Astrocyte of the spinal cord (primary cell): Measurements from ENCODE around the gene HBS1L.

Experiments used
- DNase-seq: peaks from one replicate; pipeline ENCODE4 v3.0.0; 2011; ENCODE audit warnings: low read depth, low spot score
- H3K4me3 ChIP-seq: 2 replicates; pipeline ENCODE4 v1.5.1; 2011; ENCODE audit warnings: low read depth, mild to moderate bottlenecking, low read length, moderate library complexity
- in situ Hi-C: cut with HindIII; loops from 2 replicates; pipeline ENCODE4 v1.10.0; 2017; ENCODE audit warnings: low sequenced_read_pairs
- TF ChIP-seq, protein P1 (sequence below): IDR thresholded peaks from 2 replicates; pipeline ENCODE4 v1.5.1; 2012; ENCODE audit warnings: low read depth, mild to moderate bottlenecking, low read length, inconsistent platforms

HBS1L gene

DNA sequence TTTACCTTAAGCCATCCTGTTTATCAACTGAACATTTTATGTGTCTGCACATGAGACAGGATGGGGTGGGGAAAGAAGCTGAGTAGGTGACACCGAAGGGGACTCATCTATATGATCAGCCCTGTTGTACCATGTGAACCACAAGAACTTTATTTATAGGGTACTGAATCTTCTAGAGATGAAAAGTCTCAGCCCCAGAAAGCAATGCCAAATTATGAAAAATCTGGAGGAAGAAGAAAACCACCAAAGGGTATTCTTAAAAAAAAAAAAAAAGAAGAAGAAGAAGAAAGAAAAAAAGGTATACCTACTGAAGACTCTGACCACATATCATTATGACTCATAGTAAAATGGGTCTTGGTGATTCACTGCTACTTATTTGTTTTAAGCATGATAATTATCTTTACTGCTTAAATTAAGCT lies 39.8 kb upstream of the HBS1L start:
- DNase-seq, result no peak
- H3K4me3 ChIP-seq, result no peak overlapping the region
- in situ Hi-C loops, result no loop called here
- TF ChIP-seq, protein P1, sequence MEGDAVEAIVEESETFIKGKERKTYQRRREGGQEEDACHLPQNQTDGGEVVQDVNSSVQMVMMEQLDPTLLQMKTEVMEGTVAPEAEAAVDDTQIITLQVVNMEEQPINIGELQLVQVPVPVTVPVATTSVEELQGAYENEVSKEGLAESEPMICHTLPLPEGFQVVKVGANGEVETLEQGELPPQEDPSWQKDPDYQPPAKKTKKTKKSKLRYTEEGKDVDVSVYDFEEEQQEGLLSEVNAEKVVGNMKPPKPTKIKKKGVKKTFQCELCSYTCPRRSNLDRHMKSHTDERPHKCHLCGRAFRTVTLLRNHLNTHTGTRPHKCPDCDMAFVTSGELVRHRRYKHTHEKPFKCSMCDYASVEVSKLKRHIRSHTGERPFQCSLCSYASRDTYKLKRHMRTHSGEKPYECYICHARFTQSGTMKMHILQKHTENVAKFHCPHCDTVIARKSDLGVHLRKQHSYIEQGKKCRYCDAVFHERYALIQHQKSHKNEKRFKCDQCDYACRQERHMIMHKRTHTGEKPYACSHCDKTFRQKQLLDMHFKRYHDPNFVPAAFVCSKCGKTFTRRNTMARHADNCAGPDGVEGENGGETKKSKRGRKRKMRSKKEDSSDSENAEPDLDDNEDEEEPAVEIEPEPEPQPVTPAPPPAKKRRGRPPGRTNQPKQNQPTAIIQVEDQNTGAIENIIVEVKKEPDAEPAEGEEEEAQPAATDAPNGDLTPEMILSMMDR, result no peak

DNA sequence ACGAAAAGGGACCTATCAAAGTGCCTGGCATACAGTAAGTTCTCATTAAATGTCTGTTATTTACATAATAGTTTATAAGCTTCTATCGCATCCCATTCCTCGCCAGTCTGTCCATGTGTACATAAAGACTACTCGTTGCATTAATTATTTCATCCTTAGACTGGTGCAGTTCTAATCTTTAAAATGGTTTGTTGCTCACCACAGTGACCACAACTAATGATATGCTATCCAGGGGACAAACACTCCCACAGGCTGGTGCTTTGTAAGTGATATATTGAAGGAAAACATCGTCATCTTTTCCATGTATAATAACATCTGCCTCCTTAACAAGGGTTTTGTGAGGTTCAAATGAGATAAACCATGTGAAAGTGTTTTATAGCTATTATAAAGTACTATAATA lies 39.0 kb upstream of the HBS1L start:
- no peak overlapping the region for H3K4me3 ChIP-seq
- TF ChIP-seq, protein P1, result no peak
- DNase-seq, result no peak
- in situ Hi-C loops, result no loop called here

DNA sequence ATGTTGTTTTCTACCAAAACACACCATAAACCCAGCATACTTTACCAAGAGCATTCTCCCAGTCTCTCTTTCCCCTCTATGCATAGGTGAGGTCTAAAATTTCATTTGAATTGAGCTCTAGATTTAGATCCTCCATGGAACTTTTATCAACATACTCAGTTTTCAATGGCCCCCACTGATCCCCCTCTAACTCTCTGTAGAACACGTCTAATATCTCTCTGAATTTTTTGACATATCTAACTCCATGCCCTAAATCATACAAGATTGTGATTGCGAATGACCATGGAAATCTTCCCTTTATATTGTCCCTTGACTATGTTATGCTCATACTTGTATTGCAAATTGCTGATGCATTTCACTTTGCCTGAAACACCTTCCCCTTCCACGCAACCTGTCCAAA lies 38.1 kb upstream of the HBS1L start:
- DNase-seq, result no peak
- TF ChIP-seq, protein P1, result no peak
- no peak overlapping the region for H3K4me3 ChIP-seq
- in situ Hi-C loops, result no loop called here

DNA sequence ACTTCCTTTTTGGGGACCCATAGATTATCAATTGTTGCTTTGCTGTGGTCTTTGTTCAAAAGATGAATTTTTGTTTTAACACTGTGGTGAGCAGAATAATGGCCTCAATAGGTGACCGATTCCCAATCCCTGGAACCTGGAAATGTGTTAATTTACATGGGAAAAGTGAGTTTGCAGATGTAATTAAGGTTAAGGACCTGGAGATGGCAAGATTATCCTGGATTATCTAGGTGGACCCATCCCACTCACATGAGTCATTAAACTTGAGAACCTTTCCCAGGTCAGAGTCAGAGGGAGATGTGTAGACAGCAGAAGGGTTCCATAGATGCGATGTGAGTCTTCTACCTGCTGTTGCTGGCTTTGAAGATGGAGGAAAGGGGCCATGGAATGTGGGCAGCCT lies 36.2 kb upstream of the HBS1L start:
- TF ChIP-seq, protein P1, result no peak
- in situ Hi-C loops, result no loop called here
- no peak for DNase-seq

DNA sequence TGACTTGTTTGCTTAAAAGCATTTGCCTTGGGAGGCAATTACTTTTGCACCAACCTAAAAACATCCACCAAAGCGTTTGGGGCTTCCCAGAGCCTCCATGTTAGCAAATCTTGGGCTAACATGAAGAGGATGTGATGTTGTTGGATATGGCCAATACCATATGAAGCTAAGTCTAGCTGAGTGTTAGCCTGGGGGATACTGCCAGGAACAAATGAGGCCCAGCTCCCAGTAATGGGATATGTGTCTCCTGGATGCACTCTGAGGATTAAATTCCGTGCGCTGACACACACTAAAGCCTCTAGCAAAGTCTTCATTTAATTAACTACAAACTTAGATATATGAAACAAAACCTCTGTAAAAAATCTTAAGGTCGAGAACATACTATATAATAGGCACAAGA lies 35.3 kb upstream of the HBS1L start:
- no peak overlapping the region for H3K4me3 ChIP-seq
- TF ChIP-seq, protein P1, result no peak
- in situ Hi-C loops, result no loop called here
- no peak for DNase-seq

More for the DNA sequence above, 36.2 kb upstream of the HBS1L start:
- no peak overlapping the region for H3K4me3 ChIP-seq

DNA sequence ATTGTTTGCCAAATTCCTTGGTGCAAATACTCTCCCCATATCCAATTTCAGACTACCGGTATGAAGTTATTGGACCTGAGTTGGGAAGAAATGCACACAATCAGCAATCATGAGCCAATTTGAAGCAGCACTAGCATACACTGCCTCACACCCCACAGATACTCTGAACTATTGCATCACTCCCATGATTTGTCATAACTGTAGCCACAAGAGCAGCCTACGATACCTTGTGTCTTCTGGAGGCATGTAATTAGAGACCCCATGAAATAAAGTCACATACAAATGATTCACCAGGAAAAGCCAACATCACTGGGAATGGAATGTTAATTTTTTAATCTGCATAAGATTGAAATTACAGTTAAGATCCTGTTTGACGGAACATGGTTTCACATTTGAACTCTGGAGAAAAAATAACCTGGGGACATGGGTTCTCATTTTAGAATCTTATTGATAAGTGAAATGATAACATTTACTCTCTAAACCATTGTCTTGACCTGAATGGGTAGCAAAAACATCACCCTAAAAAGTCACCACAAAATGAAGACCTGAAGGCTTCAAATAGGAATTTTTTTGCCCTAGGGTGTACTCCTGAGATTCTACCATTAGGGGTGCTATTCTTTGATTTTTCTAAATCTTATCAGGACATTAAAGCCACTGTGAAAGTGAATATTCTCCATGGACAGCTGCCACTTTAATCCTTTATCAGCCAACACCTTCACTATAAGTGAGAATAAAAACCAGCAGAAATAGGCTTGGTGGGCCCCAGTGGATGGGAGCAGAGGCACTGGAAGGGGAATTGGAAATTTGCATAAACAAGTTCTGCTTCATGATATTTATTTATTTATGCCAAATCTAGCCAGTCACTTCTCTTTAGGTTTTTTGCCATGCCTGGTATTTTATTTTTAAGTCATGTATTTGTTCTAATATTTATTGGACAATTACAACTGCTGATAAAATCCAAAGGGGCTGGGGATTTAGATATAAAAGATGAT lies 34.5 kb upstream of the HBS1L start:
- DNase-seq, result peak; percentile 41
- TF ChIP-seq, protein P1, result peak; percentile 51
- in situ Hi-C loops, result no loop called here
- no peak overlapping the region for H3K4me3 ChIP-seq
